Liver (tissue), 9 donors: ENCODE data around the gene VENTX. TPM values are rescaled to one million over a fixed set of nuclear protein-coding genes. Genes with fewer than 3 reads are reported as not detected.

Source experiments
- DNase-seq: peaks from one replicate; pipeline ENCODE4 v3.0.0-alpha.2; 2017; ENCODE audit warnings: low spot score
- H3K27ac ChIP-seq, 2 donors: one replicate each; pipeline ENCODE4 v1.7.0; 2013; ENCODE audit warnings: inconsistent platforms in 2 of 2, low read length in 2 of 2, control low read depth in 1 of 2, low read depth in 1 of 2, mild to moderate bottlenecking in 1 of 2
- H3K27me3 ChIP-seq, 4 donors: one replicate each; pipeline versions ENCODE4 v1.6.1 to v1.7.0; 2013; ENCODE audit warnings: low read length in 3 of 4, inconsistent platforms in 1 of 4, mild to moderate bottlenecking in 1 of 4, moderate library complexity in 1 of 4; ENCODE audit not compliant: control insufficient read depth in 4 of 4, insufficient read depth in 4 of 4
- H3K36me3 ChIP-seq, 4 donors: one replicate each; pipeline versions ENCODE4 v1.6.1 to v1.7.0; 2013; ENCODE audit warnings: low read length in 3 of 4, mild to moderate bottlenecking in 3 of 4, low read depth in 1 of 4, moderate library complexity in 1 of 4; ENCODE audit not compliant: control insufficient read depth in 4 of 4, insufficient read depth in 3 of 4
- H3K4me1 ChIP-seq, 4 donors: one replicate each; pipeline versions ENCODE4 v1.6.1 to v1.7.0; 2013; ENCODE audit warnings: low read length in 3 of 4, mild to moderate bottlenecking in 3 of 4, moderate library complexity in 1 of 4; ENCODE audit not compliant: control insufficient read depth in 4 of 4, insufficient read depth in 4 of 4
- H3K4me3 ChIP-seq, 3 donors: one replicate each; pipeline versions ENCODE4 v1.6.1 to v1.7.0; 2013; ENCODE audit warnings: low read length in 3 of 3, control low read depth in 1 of 3, low read depth in 1 of 3, mild to moderate bottlenecking in 1 of 3
- H3K9ac ChIP-seq, 2 donors: one replicate each; pipeline ENCODE4 v1.7.0; 2013; ENCODE audit warnings: low read length in 2 of 2, mild to moderate bottlenecking in 2 of 2, moderate library complexity in 2 of 2, control low read depth in 1 of 2, low read depth in 1 of 2
- H3K9me3 ChIP-seq, 4 donors: one replicate each; pipeline versions ENCODE4 v1.6.1 to v1.7.0; 2013; ENCODE audit warnings: low read length in 3 of 4; ENCODE audit not compliant: control insufficient read depth in 4 of 4
- ATF3 ChIP-seq: IDR thresholded peaks from 2 replicates; pipeline ENCODE4 v1.6.1; 2016; ENCODE audit warnings: antibody characterized with exemption
- CTCF ChIP-seq: fragments of 150-350 bp; IDR thresholded peaks from 2 replicates; pipeline ENCODE4 v1.5.1; 2017; ENCODE audit warnings: improper control_type of control experiment, low read depth, low read length; ENCODE audit not compliant: missing input control
- EGR1 ChIP-seq, 2 donors: IDR thresholded peaks; 2 replicates each; pipeline ENCODE4 v1.6.1; 2016 to 2018; ENCODE audit warnings: antibody characterized with exemption in 2 of 2, low read depth in 2 of 2
- FOXA1 ChIP-seq: IDR thresholded peaks from 2 replicates; pipeline ENCODE4 v1.6.1; 2016; ENCODE audit warnings: antibody characterized with exemption
- FOXA2 ChIP-seq: IDR thresholded peaks from 2 replicates; pipeline ENCODE4 v1.6.1; 2016; ENCODE audit warnings: antibody characterized with exemption
- HNF4G ChIP-seq: IDR thresholded peaks from 2 replicates; pipeline ENCODE4 v1.6.1; 2016; ENCODE audit warnings: antibody characterized with exemption
- JUND ChIP-seq, 2 donors: IDR thresholded peaks; 2 replicates each; pipeline ENCODE4 v1.6.1; 2016; ENCODE audit warnings: antibody characterized with exemption in 2 of 2
- MAX ChIP-seq: IDR thresholded peaks from 2 replicates; pipeline ENCODE4 v1.6.1; 2016; ENCODE audit warnings: antibody characterized with exemption
- NR2F2 ChIP-seq: IDR thresholded peaks from 2 replicates; pipeline ENCODE4 v1.6.1; 2016; ENCODE audit warnings: antibody characterized with exemption
- RAD21 ChIP-seq, 2 donors: IDR thresholded peaks; 2 replicates each; pipeline ENCODE4 v1.6.1; 2016; ENCODE audit warnings: antibody characterized with exemption in 2 of 2, mild to moderate bottlenecking in 2 of 2
- RXRA ChIP-seq, 2 donors: IDR thresholded peaks; 2 replicates each; pipeline ENCODE4 v1.6.1; 2017 to 2018; ENCODE audit warnings: antibody characterized with exemption in 2 of 2, mild to moderate bottlenecking in 1 of 2
- SP1 ChIP-seq: IDR thresholded peaks from 2 replicates; pipeline ENCODE4 v1.6.1; 2018; ENCODE audit warnings: antibody characterized with exemption, mild to moderate bottlenecking
- TAF1 ChIP-seq: conservative IDR thresholded peaks from 2 replicates; pipeline ENCODE4 v1.6.1; 2016; ENCODE audit warnings: antibody characterized with exemption, mild to moderate bottlenecking
- YY1 ChIP-seq: IDR thresholded peaks from 2 replicates; pipeline ENCODE4 v1.6.1; 2016; ENCODE audit warnings: antibody characterized with exemption, mild to moderate bottlenecking
- ZBTB33 ChIP-seq: IDR thresholded peaks from 2 replicates; pipeline ENCODE4 v1.6.1; 2016; ENCODE audit warnings: antibody characterized with exemption
- whole genome bisulfite sequencing: extraction: QIAGEN DNeasy Blood & Tissue Kit; methylation state at CpG from one replicate; pipeline ENCODE4 v1.1.7; 2013; 5-methylcytosine and 5-hydroxymethylcytosine counted together
- polyA plus RNA-seq, 2 donors: library from polyadenylated mRNA; stranded (reverse) in 1 of 2; unstranded in 1 of 2; fragments of 200-250 nt in 1 of 2; fragments of >200 nt in 1 of 2; fragmentation: Nextera tagmentation in 1 of 2; extraction: Ambion mirVana in 1 of 2; gene quantifications; one replicate each; pipeline versions ENCODE4 v1.2.1 to v1.2.3, GENCODE V29; 2013 to 2015
- total RNA-seq, 2 donors: library from RNA; depleted of rRNA; stranded (reverse); fragments of >200 nt; gene quantifications; one replicate each; pipeline ENCODE4 v1.2.3, GENCODE V29; 2014
- donor health status: healthy.
- donor health status: healthy.
- donor health status: healthy.
- donor health status: healthy.
- donor health status: healthy.

Gene VENTX
- total and polyA plus RNA-seq, 4 donors, result 0.05 to 0.25 (median 0.09) TPM

- no peak for DNase-seq
- H3K4me1 ChIP-seq, result no peaks in the 10 kb centered on the region
- H3K9me3 ChIP-seq, result no peaks in the 10 kb centered on the region
- TF ChIP-seq HNF4G (no peak), ATF3 (no peak), RAD21 (IDR thresholded peaks at IDR 0.05) (no peak), TAF1 (no peak), JUND (IDR thresholded peaks at IDR 0.05) (no peak), RXRA (IDR thresholded peaks at IDR 0.05) (no peak), NR2F2 (no peak), FOXA1 (no peak), ZBTB33 (no peak), MAX (no peak), YY1 (no peak), CTCF (no peak), EGR1 (IDR thresholded peaks at IDR 0.05; ENCODE audit: low read depth in 2 of 2) (no peak)
- H3K9ac ChIP-seq, result no peak overlapping the region
- H3K36me3 ChIP-seq, result peaks cover 0 to 10% (median 0%) of the 10 kb centered on the region in 4 donors
- no peak overlapping the region for H3K4me3 ChIP-seq
- no peaks in the 10 kb centered on the region for H3K27me3 ChIP-seq
- H3K27ac ChIP-seq, result no peak overlapping the region
- WGBS, result 83% methylated on average over 17 of the region's 17 CpGs
These were observed 31.2 kb upstream of the VENTX start for GRCh38 chr10:133206356-133207040.

- TF ChIP-seq MAX, result no peak
- TF ChIP-seq EGR1 (IDR thresholded peaks at IDR 0.05; ENCODE audit: low read depth in 2 of 2), result no peak
- TF ChIP-seq CTCF, result no peak
- TF ChIP-seq ZBTB33, result no peak
- no peak for TF ChIP-seq TAF1
- TF ChIP-seq RXRA (IDR thresholded peaks at IDR 0.05), result no peak
- no peak for TF ChIP-seq YY1
- no peak for TF ChIP-seq FOXA2
- no peak for TF ChIP-seq SP1
- DNase-seq, result no peak
- Histone ChIP-seq H3K27ac (no peak overlapping the region), H3K4me3 (no peak overlapping the region), H3K4me1 (no peaks in the 10 kb centered on the region), H3K9me3 (no peaks in the 10 kb centered on the region), H3K9ac (no peak overlapping the region), H3K36me3 (peaks cover 0 to 5% (median 0%) of the 10 kb centered on the region in 4 donors), H3K27me3 (peaks cover 0 to 2% (median 0%) of the 10 kb centered on the region in 4 donors)
- 89% methylated on average over 36 of the region's 36 CpGs for WGBS
These were observed 30.5 kb upstream of the VENTX start for GRCh38 chr10:133207041-133207600.
